ENCODE measurements around the gene B3GALT5. TPM values are rescaled to one million over a fixed set of nuclear protein-coding genes. Genes with fewer than 3 reads are reported as not detected.

Gene B3GALT5, protein sequence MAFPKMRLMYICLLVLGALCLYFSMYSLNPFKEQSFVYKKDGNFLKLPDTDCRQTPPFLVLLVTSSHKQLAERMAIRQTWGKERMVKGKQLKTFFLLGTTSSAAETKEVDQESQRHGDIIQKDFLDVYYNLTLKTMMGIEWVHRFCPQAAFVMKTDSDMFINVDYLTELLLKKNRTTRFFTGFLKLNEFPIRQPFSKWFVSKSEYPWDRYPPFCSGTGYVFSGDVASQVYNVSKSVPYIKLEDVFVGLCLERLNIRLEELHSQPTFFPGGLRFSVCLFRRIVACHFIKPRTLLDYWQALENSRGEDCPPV
- total RNA-seq (0.27 TPM), polyA plus RNA-seq (ENCODE audit: insufficient read depth in 1 of 8, insufficient read length in 8 of 8, low replicate concordance in 1 of 8) (under 1 TPM; 0.08 to 0.84 (median 0.22) TPM)
- long read RNA-seq, donor 1, result 0 reads
- long read RNA-seq, donor 2, result 0 reads
- long read RNA-seq, donor 3, result 0 reads
- long read RNA-seq, donor 4, result 0 reads
- long read RNA-seq, donor 5, result 0 reads
- long read RNA-seq, donor 6, result 0 reads
- long read RNA-seq, donor 7, result 0 reads
- long read RNA-seq, donor 8, result 0 reads
- long read RNA-seq, donor 9, result 0 reads
- long read RNA-seq, donor 10, result 0 reads
- long read RNA-seq, donor 11, result 0 reads

DNA sequence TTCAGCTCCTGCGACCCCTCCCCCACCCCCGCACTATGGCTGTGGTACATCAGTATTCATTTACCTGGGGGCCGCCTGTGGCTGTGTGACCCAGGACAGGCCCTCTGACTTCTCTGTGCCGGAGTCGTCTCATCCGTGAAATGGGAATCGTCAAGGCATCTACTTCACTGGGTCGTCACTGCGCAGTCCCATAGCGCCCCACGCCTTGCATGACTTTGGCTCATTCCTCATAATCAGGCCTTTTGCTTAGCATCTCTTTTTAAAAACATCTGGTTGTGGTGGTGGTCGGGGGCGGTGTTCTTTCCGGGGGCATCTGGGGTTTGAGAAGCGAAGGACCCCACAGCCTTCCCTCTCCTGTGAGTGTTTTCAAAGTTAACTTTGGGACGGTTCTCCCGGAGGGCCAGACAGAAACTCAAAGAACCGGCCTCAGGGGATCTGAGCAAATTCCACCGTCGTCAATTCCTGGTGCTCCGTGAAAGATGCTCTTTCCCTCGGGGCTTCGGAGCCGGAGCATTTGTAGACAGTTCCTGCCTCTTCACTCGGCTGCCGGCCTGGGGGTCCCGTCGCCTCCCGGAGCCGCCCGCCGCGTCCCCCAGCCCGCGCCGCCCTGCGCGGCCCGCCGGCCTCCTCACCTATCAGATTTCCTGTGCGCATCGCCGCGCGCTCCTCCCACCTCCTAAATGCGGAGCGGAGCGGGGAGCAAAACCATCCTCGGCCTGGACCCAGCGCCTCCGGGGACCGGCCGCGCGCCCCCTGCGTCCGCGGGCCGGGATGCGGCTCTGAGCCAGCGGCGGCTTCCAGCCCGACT, at the start of gene B3GALT5:
B3GALT5 (plus strand) TSS at position 708 of the 808 bp plus-strand sequence. CDS start 47,620 bp downstream, outside the sequence.
- H3K4me1 ChIP-seq (ENCODE audit: control insufficient read depth, insufficient read depth, low read length), result peaks cover 12% of the 10 kb centered on the region
- DNase-seq, result peak; percentile 23
- no peak within 1 kb of the TSS for H3K27ac ChIP-seq (ENCODE audit: low read length)
- 2% methylated on average over 56 of the region's 63 CpGs for WGBS (ENCODE audit: insufficient coverage)
- no peaks in the 10 kb centered on the region for H3K36me3 ChIP-seq (ENCODE audit: control insufficient read depth, insufficient read depth, low read length)
- peaks cover 30% of the 10 kb centered on the region for H3K27me3 ChIP-seq (ENCODE audit: control insufficient read depth, insufficient read depth, low read length)
- no peak within 1 kb of the TSS for H3K4me3 ChIP-seq (ENCODE audit: low read length)
- H3K9me3 ChIP-seq (replicated peaks; ENCODE audit: control insufficient read depth, low read depth, low read length), result no peaks in the 10 kb centered on the region

DNA sequence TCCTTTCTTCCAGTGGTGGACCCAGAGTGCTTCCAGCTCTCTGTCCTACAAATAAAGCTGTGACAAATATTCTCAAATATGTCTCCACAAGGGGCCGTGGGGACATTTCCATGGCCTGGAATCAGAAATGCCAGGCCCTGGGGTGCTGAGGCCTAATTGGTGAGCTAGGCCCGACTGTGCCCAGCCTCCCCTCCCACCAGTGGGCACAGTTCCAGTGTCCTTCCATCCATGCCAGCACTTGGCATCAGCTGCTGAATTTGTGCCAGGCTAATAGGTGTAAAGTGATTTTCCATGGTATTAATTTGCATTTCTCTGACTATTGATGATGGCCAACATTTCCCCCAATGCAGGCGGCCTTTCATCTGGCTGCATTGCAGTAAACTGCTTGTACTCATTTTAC, 48.5 kb upstream of the B3GALT5 start:
- no peak overlapping the region for H3K27ac ChIP-seq (ENCODE audit: low read length)
- WGBS (ENCODE audit: insufficient coverage), result 75% methylated on average over 1 of the region's 3 CpGs
- H3K9me3 ChIP-seq (replicated peaks; ENCODE audit: control insufficient read depth, low read depth, low read length), result no peaks in the 10 kb centered on the region
- H3K4me3 ChIP-seq (ENCODE audit: low read length), result no peak overlapping the region
- peaks cover 11% of the 10 kb centered on the region for H3K27me3 ChIP-seq (ENCODE audit: control insufficient read depth, insufficient read depth, low read length)
- H3K36me3 ChIP-seq (ENCODE audit: control insufficient read depth, insufficient read depth, low read length), result no peaks in the 10 kb centered on the region
- DNase-seq, result peak; percentile 30
- peaks cover 8% of the 10 kb centered on the region for H3K4me1 ChIP-seq (ENCODE audit: control insufficient read depth, insufficient read depth, low read length)

DNA sequence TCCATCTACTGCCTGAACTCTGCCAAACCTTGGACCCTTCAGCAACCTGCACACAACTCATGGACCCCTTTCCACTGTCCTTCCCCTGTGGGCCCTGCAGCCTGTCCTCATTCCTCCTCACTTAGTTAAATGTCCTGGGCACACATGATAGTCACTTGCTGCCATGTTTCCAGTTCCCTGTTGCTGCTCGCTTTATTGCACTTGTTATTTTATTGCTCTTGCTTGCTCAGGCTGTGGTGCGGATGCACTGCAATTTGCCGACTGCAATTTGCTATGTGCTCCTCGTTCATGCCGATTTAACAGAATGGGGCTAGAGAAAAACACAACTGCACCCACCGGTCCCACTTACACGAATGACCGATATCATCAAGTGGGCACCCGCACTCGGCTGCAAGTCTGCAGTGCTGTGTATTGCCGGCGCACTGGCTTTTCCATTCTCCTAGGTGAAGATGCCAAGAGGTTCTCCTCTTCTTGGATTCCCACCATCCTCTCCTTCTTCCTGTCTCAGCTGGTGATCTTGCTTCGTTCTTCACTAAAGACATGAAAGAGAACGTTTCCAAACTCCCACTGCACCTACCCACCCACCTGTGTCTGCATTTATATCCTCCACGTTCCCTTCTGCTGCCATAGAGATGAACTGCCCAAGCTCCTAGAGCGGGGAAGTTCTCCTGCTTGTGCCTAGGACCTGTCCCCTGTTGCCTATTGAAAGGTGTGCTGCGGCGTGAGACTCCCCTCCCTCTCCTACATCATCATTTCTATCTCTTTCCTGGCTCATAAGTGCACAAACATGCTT, 45.4 kb upstream of the B3GALT5 start:
- H3K27ac ChIP-seq (ENCODE audit: low read length), result no peak overlapping the region
- WGBS (ENCODE audit: insufficient coverage), result 81% methylated on average over 18 of the region's 18 CpGs
- no peaks in the 10 kb centered on the region for H3K9me3 ChIP-seq (replicated peaks; ENCODE audit: control insufficient read depth, low read depth, low read length)
- no peaks in the 10 kb centered on the region for H3K36me3 ChIP-seq (ENCODE audit: control insufficient read depth, insufficient read depth, low read length)
- no peak for DNase-seq
- peaks cover 14% of the 10 kb centered on the region for H3K27me3 ChIP-seq (ENCODE audit: control insufficient read depth, insufficient read depth, low read length)
- H3K4me1 ChIP-seq (ENCODE audit: control insufficient read depth, insufficient read depth, low read length), result peaks cover 8% of the 10 kb centered on the region
- H3K4me3 ChIP-seq (ENCODE audit: low read length), result no peak overlapping the region

DNA sequence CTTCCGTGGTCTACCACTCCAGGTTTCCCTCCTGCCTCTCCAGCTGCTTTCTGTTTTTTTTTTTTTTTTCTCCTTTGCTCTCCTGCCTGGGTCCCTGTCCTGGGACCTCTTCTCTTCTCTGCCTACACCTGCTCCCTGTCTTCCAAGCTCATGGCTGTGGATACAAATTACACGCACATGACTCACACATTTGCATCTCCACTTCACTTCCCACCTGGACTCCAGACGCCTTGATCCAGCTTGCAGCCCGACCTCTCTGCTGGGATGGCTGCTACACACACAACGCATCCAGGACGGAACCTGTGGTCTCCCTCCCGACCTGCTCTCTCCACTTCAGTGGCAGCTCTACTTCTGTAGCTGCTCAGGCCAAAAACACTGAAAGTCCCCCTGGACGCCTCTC, 44.4 kb upstream of the B3GALT5 start:
- 16% methylated on average over 8 of the region's 8 CpGs for WGBS (ENCODE audit: insufficient coverage)
- no peak for DNase-seq
- Histone ChIP-seq H3K4me3 (ENCODE audit: low read length) (no peak overlapping the region), H3K36me3 (ENCODE audit: control insufficient read depth, insufficient read depth, low read length) (no peaks in the 10 kb centered on the region), H3K27ac (ENCODE audit: low read length) (no peak overlapping the region), H3K4me1 (ENCODE audit: control insufficient read depth, insufficient read depth, low read length) (peaks cover 8% of the 10 kb centered on the region), H3K9me3 (replicated peaks; ENCODE audit: control insufficient read depth, low read depth, low read length) (no peaks in the 10 kb centered on the region), H3K27me3 (ENCODE audit: control insufficient read depth, insufficient read depth, low read length) (peaks cover 14% of the 10 kb centered on the region)

DNA sequence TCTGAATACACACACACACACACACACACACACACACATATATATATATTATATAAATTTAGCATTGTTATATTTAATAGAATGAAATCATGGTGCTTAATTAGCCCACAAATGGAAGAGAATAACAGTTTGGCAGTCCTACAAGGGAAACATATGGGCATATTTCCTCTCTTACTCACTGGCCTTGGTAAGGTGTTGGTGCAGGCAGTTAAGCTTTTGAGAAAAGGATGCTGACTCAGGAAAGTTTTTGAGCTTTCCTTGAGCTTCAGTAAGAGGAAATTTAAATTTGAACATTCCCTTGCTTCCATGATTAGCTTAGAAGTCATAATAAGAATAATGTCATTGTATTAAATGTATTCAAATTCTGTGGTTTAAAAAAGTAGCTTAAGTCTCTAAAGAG, 37.0 kb upstream of the B3GALT5 start:
- DNase-seq, result no peak
- no peak overlapping the region for H3K27ac ChIP-seq (ENCODE audit: low read length)
- no peaks in the 10 kb centered on the region for H3K4me1 ChIP-seq (ENCODE audit: control insufficient read depth, insufficient read depth, low read length)
- H3K36me3 ChIP-seq (ENCODE audit: control insufficient read depth, insufficient read depth, low read length), result no peaks in the 10 kb centered on the region
- no peaks in the 10 kb centered on the region for H3K9me3 ChIP-seq (replicated peaks; ENCODE audit: control insufficient read depth, low read depth, low read length)
- no peak overlapping the region for H3K4me3 ChIP-seq (ENCODE audit: low read length)
- H3K27me3 ChIP-seq (ENCODE audit: control insufficient read depth, insufficient read depth, low read length), result peaks cover 4% of the 10 kb centered on the region

DNA sequence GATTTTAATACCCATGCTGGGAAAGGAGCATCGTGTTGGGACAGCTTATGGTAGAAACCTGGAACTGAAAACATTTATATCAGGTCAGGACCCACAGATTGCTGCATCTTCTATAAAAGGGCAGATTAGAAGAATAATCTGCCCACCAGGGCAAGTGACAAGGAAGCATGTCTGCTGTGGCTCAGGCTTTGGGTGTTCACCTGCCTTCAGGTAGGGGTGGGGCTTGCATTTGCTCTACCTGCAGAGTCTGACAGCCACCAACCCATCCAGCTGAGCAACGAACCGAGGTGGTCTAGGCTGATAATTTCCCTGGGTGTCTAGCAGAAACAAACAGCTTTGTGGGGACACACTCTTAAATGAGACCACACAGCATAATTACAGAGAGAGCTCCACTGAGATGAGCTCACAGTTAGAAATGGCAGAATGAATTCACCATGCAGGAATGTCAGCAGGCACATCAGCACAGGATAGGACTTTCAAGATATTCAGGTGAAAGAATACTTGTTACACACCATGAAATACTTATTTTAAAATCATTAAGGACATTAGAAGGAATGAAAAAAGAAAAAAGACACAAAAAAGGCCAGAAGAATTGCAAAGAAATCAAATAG, 36.1 kb upstream of the B3GALT5 start:
- WGBS (ENCODE audit: insufficient coverage), result no CpG with 5 or more reads among the region's 3 CpGs
- H3K9me3 ChIP-seq (replicated peaks; ENCODE audit: control insufficient read depth, low read depth, low read length), result no peaks in the 10 kb centered on the region
- H3K4me3 ChIP-seq (ENCODE audit: low read length), result no peak overlapping the region
- peaks cover 4% of the 10 kb centered on the region for H3K27me3 ChIP-seq (ENCODE audit: control insufficient read depth, insufficient read depth, low read length)
- H3K36me3 ChIP-seq (ENCODE audit: control insufficient read depth, insufficient read depth, low read length), result no peaks in the 10 kb centered on the region
- no peaks in the 10 kb centered on the region for H3K4me1 ChIP-seq (ENCODE audit: control insufficient read depth, insufficient read depth, low read length)
- no peak overlapping the region for H3K27ac ChIP-seq (ENCODE audit: low read length)
- DNase-seq, result no peak

DNA sequence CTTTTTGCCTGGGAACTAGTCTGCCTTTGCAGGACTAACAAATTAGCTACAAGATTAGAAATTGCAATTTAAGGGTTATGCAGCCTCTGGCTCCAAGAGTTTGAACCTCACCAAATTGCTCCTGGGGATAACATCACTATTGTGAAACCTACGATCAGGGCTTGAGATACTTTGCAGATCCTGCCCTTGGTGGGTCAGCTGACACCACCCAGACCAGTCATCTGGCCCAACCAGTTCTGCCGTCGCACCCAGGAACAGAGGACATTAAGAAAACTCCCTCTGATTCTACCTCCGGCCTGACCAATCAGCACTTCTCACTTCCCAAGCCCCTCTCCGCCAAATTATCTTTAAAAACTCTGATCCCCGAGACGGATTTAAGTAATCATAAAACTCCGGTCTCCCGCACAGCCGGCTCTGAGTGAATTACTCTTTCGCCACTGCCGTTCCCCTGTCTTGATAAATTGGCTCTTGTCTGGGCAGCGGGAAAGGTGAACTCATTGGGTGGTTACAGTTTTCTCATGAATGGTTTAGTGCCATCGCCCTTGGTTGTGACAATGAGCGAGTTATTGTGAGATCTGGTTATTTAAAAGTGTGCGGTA, 32.9 kb upstream of the B3GALT5 start:
- Histone ChIP-seq H3K4me1 (ENCODE audit: control insufficient read depth, insufficient read depth, low read length) (no peaks in the 10 kb centered on the region), H3K27me3 (ENCODE audit: control insufficient read depth, insufficient read depth, low read length) (no peaks in the 10 kb centered on the region), H3K4me3 (ENCODE audit: low read length) (no peak overlapping the region), H3K27ac (ENCODE audit: low read length) (no peak overlapping the region), H3K36me3 (ENCODE audit: control insufficient read depth, insufficient read depth, low read length) (no peaks in the 10 kb centered on the region), H3K9me3 (replicated peaks; ENCODE audit: control insufficient read depth, low read depth, low read length) (no peaks in the 10 kb centered on the region)
- 80% methylated on average over 12 of the region's 16 CpGs for WGBS (ENCODE audit: insufficient coverage)
- no peak for DNase-seq

DNA sequence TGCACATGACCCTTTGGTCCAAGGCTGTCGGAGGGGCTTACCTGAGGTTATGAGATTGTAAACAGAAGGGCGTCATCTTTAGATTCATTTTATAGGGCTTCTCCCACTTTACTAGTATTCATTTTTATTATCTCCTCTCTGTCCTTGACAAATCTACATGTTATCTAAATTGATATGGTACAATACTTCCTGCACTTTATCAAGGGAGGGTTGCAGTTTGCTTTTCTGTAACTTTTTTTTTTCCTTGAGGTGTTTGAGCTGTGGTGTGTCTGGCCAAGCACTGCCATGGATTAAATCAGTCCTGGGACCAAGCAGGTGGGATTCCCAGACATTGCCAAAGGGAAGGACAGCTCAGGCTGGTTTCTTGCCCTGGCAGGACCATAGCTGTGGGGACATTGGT, 32.0 kb upstream of the B3GALT5 start:
- H3K27me3 ChIP-seq (ENCODE audit: control insufficient read depth, insufficient read depth, low read length), result no peaks in the 10 kb centered on the region
- DNase-seq, result no peak
- no peaks in the 10 kb centered on the region for H3K36me3 ChIP-seq (ENCODE audit: control insufficient read depth, insufficient read depth, low read length)
- WGBS (ENCODE audit: insufficient coverage), result no CpG with 5 or more reads among the region's 2 CpGs
- no peak overlapping the region for H3K4me3 ChIP-seq (ENCODE audit: low read length)
- no peak overlapping the region for H3K27ac ChIP-seq (ENCODE audit: low read length)
- H3K4me1 ChIP-seq (ENCODE audit: control insufficient read depth, insufficient read depth, low read length), result no peaks in the 10 kb centered on the region
- H3K9me3 ChIP-seq (replicated peaks; ENCODE audit: control insufficient read depth, low read depth, low read length), result no peaks in the 10 kb centered on the region

DNA sequence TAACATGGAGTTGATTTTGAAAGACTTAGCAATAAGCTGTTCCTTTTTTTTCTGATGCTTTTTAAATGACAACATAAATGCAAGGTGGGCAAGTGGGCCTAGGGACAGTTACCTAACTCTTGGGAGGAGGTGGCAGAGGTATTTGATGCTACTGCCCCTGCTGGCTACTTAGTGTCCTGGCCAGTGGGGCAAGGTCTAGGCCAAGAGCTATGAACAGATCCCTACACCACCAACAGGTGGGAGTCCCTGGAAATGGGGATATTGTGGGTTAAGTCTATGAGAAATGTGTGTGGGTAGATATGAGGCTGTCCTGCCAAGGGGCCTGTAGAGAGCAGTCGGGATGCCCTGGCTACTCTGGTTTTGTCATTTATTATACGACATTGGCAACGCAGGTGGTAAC, 31.3 kb upstream of the B3GALT5 start:
- WGBS (ENCODE audit: insufficient coverage), result no CpG with 5 or more reads among the region's 3 CpGs

More for the DNA sequence above, 31.3 kb upstream of the B3GALT5 start:
- no peak overlapping the region for H3K4me3 ChIP-seq (ENCODE audit: low read length)
- no peak overlapping the region for H3K27ac ChIP-seq (ENCODE audit: low read length)
- no peaks in the 10 kb centered on the region for H3K9me3 ChIP-seq (replicated peaks; ENCODE audit: control insufficient read depth, low read depth, low read length)
- DNase-seq, result no peak
- H3K27me3 ChIP-seq (ENCODE audit: control insufficient read depth, insufficient read depth, low read length), result no peaks in the 10 kb centered on the region
- no peaks in the 10 kb centered on the region for H3K36me3 ChIP-seq (ENCODE audit: control insufficient read depth, insufficient read depth, low read length)
- H3K4me1 ChIP-seq (ENCODE audit: control insufficient read depth, insufficient read depth, low read length), result no peaks in the 10 kb centered on the region

Measured in muscle of leg (tissue), 16 donors.